Panc1 (cell line): Measurements from ENCODE around the gene CCDC6. TPM values are rescaled to one million over a fixed set of nuclear protein-coding genes. Genes with fewer than 3 reads are reported as not detected.

Experiments used
- ATAC-seq: fragments of 200-7000 bp; cut with Tn5 transposase; 2 replicates; pipeline ENCODE4 v1.9.1; 2020; ENCODE audit warnings: mild to moderate bottlenecking, moderate library complexity
- BruUV-seq: library from RNA; stranded (reverse); fragments of 400-500 nt; replicated peaks from 2 replicates; lab custom pipeline; 2021; lab: Mats Ljungman, UMichigan
- CTCF ChIA-PET: fragments of 300-600 bp; sonication (Branson Sonifier 250); formaldehyde crosslinking; loops from one replicate; lab custom pipeline; 2022; ENCODE audit warnings: antibody characterized with exemption; lab: Charles Lee
- POLR2A ChIA-PET: fragments of 300-600 bp; sonication (Branson Sonifier 250); formaldehyde crosslinking; loops from one replicate; lab custom pipeline; 2022; ENCODE audit warnings: antibody characterized with exemption; lab: Charles Lee
- DNase-seq: peaks from one replicate; pipeline ENCODE4 v3.0.0-alpha.2; 2010; ENCODE audit warnings: low read depth, low spot score
- H3K27ac ChIP-seq: 2 replicates; pipeline ENCODE4 v1.5.1; 2011; ENCODE audit warnings: mild to moderate bottlenecking, low read length, inconsistent platforms
- H3K27me3 ChIP-seq: fragments of 200-500 bp; sonication (Bioruptor generic); 2 replicates; pipeline ENCODE4 v1.6.0; 2014; ENCODE audit warnings: low read length, inconsistent platforms; ENCODE audit not compliant: control insufficient read depth, insufficient read depth
- H3K36me3 ChIP-seq: fragments of 200-500 bp; sonication (Bioruptor generic); 2 replicates; pipeline ENCODE4 v1.5.1; 2014; ENCODE audit warnings: inconsistent platforms, mild to moderate bottlenecking, low read length, moderate library complexity; ENCODE audit not compliant: control insufficient read depth, insufficient read depth
- H3K4me1 ChIP-seq: 2 replicates; pipeline ENCODE4 v1.5.1; 2011; ENCODE audit warnings: inconsistent platforms, mild to moderate bottlenecking, low read length, moderate library complexity; ENCODE audit not compliant: control insufficient read depth, insufficient read depth
- H3K4me3 ChIP-seq, 2 experiments: 2 replicates each; pipeline ENCODE4 v1.5.1; 2011 to 2012; ENCODE audit warnings: low read depth in 2 of 2, low read length in 2 of 2, mild to moderate bottlenecking in 2 of 2, inconsistent platforms in 1 of 2, moderate library complexity in 1 of 2
- H3K9me3 ChIP-seq: fragments of 200-500 bp; sonication (Bioruptor generic); 2 replicates; pipeline ENCODE4 v1.5.1; 2014; ENCODE audit warnings: low read depth, mild to moderate bottlenecking, inconsistent platforms, low read length, moderate library complexity; ENCODE audit not compliant: control insufficient read depth, insufficient read depth
- CTCF ChIP-seq: fragments of 450-650 bp; IDR thresholded peaks from 2 replicates; pipeline ENCODE4 v1.5.1; 2017; ENCODE audit warnings: mild to moderate bottlenecking
- POLR2AphosphoS5 ChIP-seq: IDR thresholded peaks from 2 replicates; pipeline ENCODE4 v1.6.1; 2012; ENCODE audit warnings: mild to moderate bottlenecking, low read depth, low read length, moderate library complexity
- REST ChIP-seq, 2 experiments: IDR thresholded peaks; 2 replicates each; pipeline ENCODE4 v1.6.1; 2011 to 2012; ENCODE audit warnings: low read depth in 2 of 2, control low read depth in 1 of 2, low read length in 1 of 2, mild to moderate bottlenecking in 1 of 2, moderate library complexity in 1 of 2; ENCODE audit not compliant: insufficient read depth in 1 of 2
- SIN3A ChIP-seq: IDR thresholded peaks from 2 replicates; pipeline ENCODE4 v1.6.1; 2012; ENCODE audit warnings: low read depth, mild to moderate bottlenecking, low read length, moderate library complexity, borderline replicate concordance; ENCODE audit not compliant: insufficient read depth
- TCF7L2 ChIP-seq: IDR thresholded peaks from 2 replicates; pipeline ENCODE4 v1.6.1; 2011; ENCODE audit warnings: mild to moderate bottlenecking, low read depth, low read length, inconsistent platforms
- in situ Hi-C: cut with HindIII; loops from 2 replicates; pipeline ENCODE4 v1.10.0; 2016; ENCODE audit warnings: low sequenced_read_pairs, low pct_unique_long_range_greater_than_20kb
- intact Hi-C: fragments of 100-400 bp; cut with micrococcal nuclease; formaldehyde crosslinking; loops from one replicate; pipeline ENCODE4 v1.10.0; 2022; ENCODE audit not compliant: unreplicated experiment
- total RNA-seq: library from RNA; stranded (reverse); gene quantifications from one replicate; pipeline ENCODE4 v1.2.1, GENCODE V29; 2021; ENCODE audit not compliant: unreplicated experiment

Gene CCDC6
- total RNA-seq, 1 experiment from 2014 or later: 48.7 TPM

DNA sequence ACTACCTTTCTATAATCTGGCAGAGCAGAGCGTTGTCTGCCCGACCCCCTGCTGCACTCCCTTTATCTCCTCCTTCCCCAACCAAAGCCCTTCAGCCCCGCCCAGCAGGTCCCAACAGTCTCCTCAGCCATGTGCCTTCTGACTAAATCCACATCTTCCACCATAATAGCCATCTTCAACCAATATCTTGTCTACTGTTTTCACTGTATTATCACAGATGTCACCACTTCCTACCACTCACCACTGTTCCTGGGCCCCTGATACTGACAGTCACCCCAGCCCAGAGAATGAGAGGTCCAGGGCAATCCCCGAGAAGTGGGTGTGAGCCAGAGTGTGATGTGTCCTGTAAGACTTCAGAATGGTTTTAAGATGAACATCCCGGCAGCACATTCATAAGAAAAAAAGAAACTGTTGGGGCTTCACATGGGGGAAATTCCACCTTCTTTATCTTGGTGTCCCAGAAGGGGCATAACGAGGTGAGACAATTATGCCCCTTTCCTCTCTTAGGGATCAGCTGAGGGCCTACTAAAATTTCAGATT lies 25.3 kb downstream of the CCDC6 start:
- H3K4me1 ChIP-seq: no peaks in the 10 kb centered on the region
- in situ Hi-C loops (no loop called here), intact Hi-C loops (no loop called here)
- no peak overlapping the region for H3K4me3 ChIP-seq
- DNase-seq: no peak
- no peak for ATAC-seq
- no TSS peak for BruUV-seq
- POLR2A ChIA-PET: no interaction called here
- H3K9me3 ChIP-seq: no peaks in the 10 kb centered on the region
- CTCF ChIA-PET: no interaction called here
- TF ChIP-seq CTCF: no peak
- no peak for TF ChIP-seq REST (IDR thresholded peaks at IDR 0.05; ENCODE audit: insufficient read depth in 1 of 2, low read depth in 2 of 2, low read length in 1 of 2)
- no peak for TF ChIP-seq TCF7L2
- no peak for TF ChIP-seq SIN3A
- no peak for TF ChIP-seq POLR2AphosphoS5
- H3K27ac ChIP-seq: no peak overlapping the region
- H3K27me3 ChIP-seq: no peaks in the 10 kb centered on the region
- no peaks in the 10 kb centered on the region for H3K36me3 ChIP-seq

GRCh38 chr10:59880019-59880717 lies 26.2 kb downstream of the CCDC6 start:
- no peaks in the 10 kb centered on the region for H3K9me3 ChIP-seq
- intact Hi-C loops: no loop called here
- ATAC-seq (no peak), DNase-seq (no peak)
- H3K4me1 ChIP-seq: no peaks in the 10 kb centered on the region
- POLR2A ChIA-PET: no interaction called here
- H3K36me3 ChIP-seq: no peaks in the 10 kb centered on the region
- no peak overlapping the region for H3K27ac ChIP-seq
- H3K4me3 ChIP-seq: no peak overlapping the region
- in situ Hi-C loops: no loop called here
- TF ChIP-seq POLR2AphosphoS5 (no peak), CTCF (no peak), REST (IDR thresholded peaks at IDR 0.05; ENCODE audit: insufficient read depth in 1 of 2, low read depth in 2 of 2, low read length in 1 of 2) (no peak)
- CTCF ChIA-PET: no interaction called here
- no TSS peak for BruUV-seq
- no peaks in the 10 kb centered on the region for H3K27me3 ChIP-seq
